ENCODE data around the gene UNC93A.

Gene UNC93A

GRCh38 chr6:167293088-167293589 lies 2.0 kb downstream of the UNC93A start:
- DNase-seq (ENCODE audit: low read depth in 2 of 2) = no peak

- DNase-seq (ENCODE audit: low read depth in 2 of 2) = no peak
Measured at GRCh38 chr6:167293590-167294091, 2.5 kb downstream of the UNC93A start.

GRCh38 chr6:167294241-167294640 lies 3.1 kb downstream of the UNC93A start:
- no peak for DNase-seq (ENCODE audit: low read depth in 2 of 2)

- no peak for DNase-seq (ENCODE audit: low read depth in 2 of 2)
Measured at GRCh38 chr6:167294651-167295494, 3.8 kb downstream of the UNC93A start.

GRCh38 chr6:167295495-167296292 lies 4.6 kb downstream of the UNC93A start:
- no peak for DNase-seq (ENCODE audit: low read depth in 2 of 2)

- no peak for DNase-seq (ENCODE audit: low read depth in 2 of 2)
Measured at GRCh38 chr6:167296293-167296690, 5.2 kb downstream of the UNC93A start.

- DNase-seq (ENCODE audit: low read depth in 2 of 2) = no peak
Measured at GRCh38 chr6:167296902-167297301, 5.8 kb downstream of the UNC93A start.

- no peak for DNase-seq (ENCODE audit: low read depth in 2 of 2)
Measured at GRCh38 chr6:167298127-167298526, 7.0 kb downstream of the UNC93A start.

- no peak for DNase-seq (ENCODE audit: low read depth in 2 of 2)
Measured at GRCh38 chr6:167299641-167300308, 8.7 kb downstream of the UNC93A start.

- no peak for DNase-seq (ENCODE audit: low read depth in 2 of 2)
Measured at GRCh38 chr6:167300902-167301777, 10.0 kb downstream of the UNC93A start.

GRCh38 chr6:167302074-167302473 lies 11.0 kb downstream of the UNC93A start:
- DNase-seq (ENCODE audit: low read depth in 2 of 2) = no peak

- DNase-seq (ENCODE audit: low read depth in 2 of 2) = no peak
Measured at GRCh38 chr6:167302796-167303195, 11.7 kb downstream of the UNC93A start.

- DNase-seq (ENCODE audit: low read depth in 2 of 2) = no peak
Measured at GRCh38 chr6:167303675-167304625, 12.8 kb downstream of the UNC93A start.

- no peak for DNase-seq (ENCODE audit: low read depth in 2 of 2)
Measured at GRCh38 chr6:167304912-167305311, 13.8 kb downstream of the UNC93A start.

- no peak for DNase-seq (ENCODE audit: low read depth in 2 of 2)
Measured at GRCh38 chr6:167305796-167306195, 14.7 kb downstream of the UNC93A start.

- DNase-seq (ENCODE audit: low read depth in 2 of 2) = no peak
Measured at GRCh38 chr6:167306401-167306998, 15.4 kb downstream of the UNC93A start.

- no peak for DNase-seq (ENCODE audit: low read depth in 2 of 2)
Measured at GRCh38 chr6:167307342-167307955, 16.3 kb downstream of the UNC93A start.

- no peak for DNase-seq (ENCODE audit: low read depth in 2 of 2)
Measured at GRCh38 chr6:167308207-167308606, 17.1 kb downstream of the UNC93A start.
